HL-60 (cell line): ENCODE data around the gene RBMX2.

Source experiments
- GABPA ChIP-seq: IDR thresholded peaks from 2 replicates; pipeline ENCODE4 v1.6.1; 2012; ENCODE audit warnings: low read depth
- POLR2AphosphoS5 ChIP-seq: IDR thresholded peaks from 2 replicates; pipeline ENCODE4 v1.6.1; 2012; ENCODE audit warnings: low read depth
- REST ChIP-seq: IDR thresholded peaks from 2 replicates; pipeline ENCODE4 v1.6.1; 2012; ENCODE audit warnings: low read depth; ENCODE audit not compliant: insufficient replicate concordance
- TF ChIP-seq, protein P1 (sequence below): IDR thresholded peaks from one replicate; pipeline ENCODE4 v1.5.1; 2011; ENCODE audit warnings: low read length, control low read depth, inconsistent platforms; ENCODE audit not compliant: insufficient read depth

DNA sequence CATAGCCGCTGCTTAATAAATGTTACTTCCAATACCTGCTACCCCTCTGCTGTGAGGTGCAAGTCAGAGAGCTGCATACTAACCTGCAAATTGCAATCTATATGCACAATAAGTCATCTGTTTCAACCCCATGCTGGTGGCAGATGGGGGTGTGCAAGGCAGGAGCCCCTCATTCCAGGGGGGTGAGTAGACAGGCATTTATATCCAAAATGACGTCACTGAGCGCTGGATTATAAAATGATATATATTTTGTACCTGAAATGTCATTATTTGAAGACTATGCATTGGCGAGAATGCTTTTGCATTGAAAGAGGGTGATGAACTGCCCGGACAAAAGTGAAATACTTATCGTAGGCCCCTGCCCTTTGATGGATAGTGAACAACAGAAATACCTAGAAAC is 24.7 kb downstream of the RBMX2 start:
- TF ChIP-seq, protein P1, sequence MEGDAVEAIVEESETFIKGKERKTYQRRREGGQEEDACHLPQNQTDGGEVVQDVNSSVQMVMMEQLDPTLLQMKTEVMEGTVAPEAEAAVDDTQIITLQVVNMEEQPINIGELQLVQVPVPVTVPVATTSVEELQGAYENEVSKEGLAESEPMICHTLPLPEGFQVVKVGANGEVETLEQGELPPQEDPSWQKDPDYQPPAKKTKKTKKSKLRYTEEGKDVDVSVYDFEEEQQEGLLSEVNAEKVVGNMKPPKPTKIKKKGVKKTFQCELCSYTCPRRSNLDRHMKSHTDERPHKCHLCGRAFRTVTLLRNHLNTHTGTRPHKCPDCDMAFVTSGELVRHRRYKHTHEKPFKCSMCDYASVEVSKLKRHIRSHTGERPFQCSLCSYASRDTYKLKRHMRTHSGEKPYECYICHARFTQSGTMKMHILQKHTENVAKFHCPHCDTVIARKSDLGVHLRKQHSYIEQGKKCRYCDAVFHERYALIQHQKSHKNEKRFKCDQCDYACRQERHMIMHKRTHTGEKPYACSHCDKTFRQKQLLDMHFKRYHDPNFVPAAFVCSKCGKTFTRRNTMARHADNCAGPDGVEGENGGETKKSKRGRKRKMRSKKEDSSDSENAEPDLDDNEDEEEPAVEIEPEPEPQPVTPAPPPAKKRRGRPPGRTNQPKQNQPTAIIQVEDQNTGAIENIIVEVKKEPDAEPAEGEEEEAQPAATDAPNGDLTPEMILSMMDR: no peak
- TF ChIP-seq REST (no peak), POLR2AphosphoS5 (no peak), GABPA (no peak)
